T-cell (primary cell): ENCODE measurements around the gene NHS. TPM values are rescaled to one million over a fixed set of nuclear protein-coding genes. Genes with fewer than 3 reads are reported as not detected.

Source experiments
- ATAC-seq, 4 experiments: fragments of 200-7000 bp in 3 of 4; fragments of 150-1000 bp in 1 of 4; cut with Tn5 transposase; replicated peaks in 1 of 4; 1 replicate in 3 of 4; 2 replicates in 1 of 4; pipeline ENCODE4 v1.10.0; 2021; ENCODE audit warnings: moderate library complexity in 3 of 4, mild to moderate bottlenecking in 2 of 4, moderate number of reproducible peaks in 1 of 4
- CTCF ChIA-PET, 2 donors: fragments of 300-600 bp; sonication (Branson Sonifier 250); formaldehyde crosslinking; loops; one replicate each; lab custom pipeline; 2022; ENCODE audit warnings: antibody characterized with exemption in 2 of 2; lab: Charles Lee
- POLR2A ChIA-PET, 2 donors: fragments of 300-600 bp; sonication (Branson Sonifier 250); formaldehyde crosslinking; loops; one replicate each; lab custom pipeline; 2022; ENCODE audit warnings: antibody characterized with exemption in 2 of 2; lab: Charles Lee
- DNase-seq, 35 experiments: peaks; one replicate each; pipeline versions ENCODE4 v3.0.0 to v3.0.0-alpha.2; 2013 to 2023
- H3K27ac ChIP-seq: one replicate; pipeline ENCODE4 v1.5.1; 2013; ENCODE audit warnings: low read length
- H3K27me3 ChIP-seq, 2 experiments: replicated peaks in 1 of 2; 1 replicate in 1 of 2; 2 replicates in 1 of 2; pipeline versions ENCODE4 v1.6.1 to v1.7.0; 2013; ENCODE audit warnings: low read length in 1 of 2, mixed read lengths in 1 of 2; ENCODE audit not compliant: control insufficient read depth in 2 of 2, insufficient read depth in 2 of 2; ENCODE audit errors: extremely low read depth in 1 of 2
- H3K36me3 ChIP-seq, 2 donors: 1 replicate in 1 of 2; 2 replicates in 1 of 2; pipeline versions ENCODE4 v1.6.1 to v1.7.0; 2013; ENCODE audit warnings: low read length in 1 of 2; ENCODE audit not compliant: control insufficient read depth in 2 of 2, insufficient read depth in 1 of 2; ENCODE audit errors: extremely low read depth in 1 of 2
- H3K4me1 ChIP-seq, 2 experiments: 1 replicate in 1 of 2; 2 replicates in 1 of 2; pipeline versions ENCODE4 v1.6.1 to v1.7.0; 2013; ENCODE audit warnings: low read length in 2 of 2, mixed read lengths in 1 of 2; ENCODE audit not compliant: insufficient read depth in 2 of 2, control insufficient read depth in 1 of 2; ENCODE audit errors: extremely low read depth in 1 of 2
- H3K4me3 ChIP-seq, 2 donors: 1 replicate in 1 of 2; 2 replicates in 1 of 2; pipeline versions ENCODE4 v1.5.1 to v1.7.0; 2013; ENCODE audit warnings: mild to moderate bottlenecking in 2 of 2, low read length in 1 of 2, moderate library complexity in 1 of 2; ENCODE audit not compliant: control insufficient read depth in 1 of 2; ENCODE audit errors: extremely low read depth in 1 of 2
- H3K9me3 ChIP-seq: 2 replicates; pipeline ENCODE4 v1.7.0; 2013
- H3K27ac Mint-ChIP-seq, 2 donors: one replicate each; pipeline ENCODE4 v1.8.0; 2020 to 2021; ENCODE audit warnings: mild to moderate bottlenecking in 2 of 2, mixed read lengths in 2 of 2
- H3K27me3 Mint-ChIP-seq, 2 donors: one replicate each; pipeline ENCODE4 v1.8.0; 2021 to 2022; ENCODE audit warnings: mixed read lengths in 2 of 2
- H3K36me3 Mint-ChIP-seq: one replicate; pipeline ENCODE4 v1.8.0; 2021; ENCODE audit warnings: mixed read lengths
- H3K4me1 Mint-ChIP-seq, 3 donors: one replicate each; pipeline ENCODE4 v1.8.0; 2020 to 2022; ENCODE audit warnings: mixed read lengths in 3 of 3, mild to moderate bottlenecking in 1 of 3
- H3K4me3 Mint-ChIP-seq, 3 donors: one replicate each; pipeline ENCODE4 v1.8.0; 2020 to 2022; ENCODE audit warnings: mild to moderate bottlenecking in 3 of 3, mixed read lengths in 3 of 3, moderate library complexity in 3 of 3
- H3K9me3 Mint-ChIP-seq, 3 donors: one replicate each; pipeline ENCODE4 v1.8.0; 2020 to 2022; ENCODE audit warnings: mixed read lengths in 3 of 3
- WGBS: methylation state at CpG from one replicate; pipeline ENCODE4 v1.1.5; 2013; ENCODE audit warnings: missing lambda C conversion rate; ENCODE audit not compliant: insufficient coverage; 5-methylcytosine and 5-hydroxymethylcytosine counted together
- total RNA-seq, 35 experiments: library from RNA in 6 of 35; stranded (reverse) in 6 of 35; fragments of 120-200 nt in 1 of 35; gene quantifications; one replicate each; pipeline versions ENCODE4 v1.2.1 to v1.2.4 and lab custom pipeline; 2013 to 2026

Gene NHS
- total RNA-seq, 5 donors from 2014 or later (not counting 1 experiment from before 2014, with no cell fraction given) = 0.03 to 0.20 (median 0.11) TPM; not detected in 1

- Mint-ChIP-seq H3K4me1 (no peaks in the 10 kb centered on the region), H3K36me3 (no peaks in the 10 kb centered on the region), H3K27me3 (peaks cover 0 to 13% of the 10 kb centered on the region in 2 donors), H3K27ac (no peak overlapping the region), H3K4me3 (no peak overlapping the region), H3K9me3 (no peaks in the 10 kb centered on the region)
- CTCF ChIA-PET = interaction anchor here in 1 of 2 donors (0.8 kb wide), 1 partner anchor 26 kb away, joined by 3 read pairs; no protein-coding TSS in a partner anchor
- Histone ChIP-seq H3K36me3 (no peaks in the 10 kb centered on the region), H3K9me3 (no peaks in the 10 kb centered on the region), H3K4me1 (no peaks in the 10 kb centered on the region), H3K27me3 (no peaks in the 10 kb centered on the region), H3K27ac (no peak overlapping the region), H3K4me3 (no peak overlapping the region)
- ATAC-seq = no peak
- POLR2A ChIA-PET = no interaction called here
- no peak for DNase-seq
- 100% methylated on average over 1 of the region's 3 CpGs for WGBS
Measured at GRCh38 chrX:17531500-17531899, 156.5 kb downstream of the NHS start.

- ATAC-seq = no peak
Measured at GRCh38 chrX:17535229-17535628, 160.2 kb downstream of the NHS start.

GRCh38 chrX:17537723-17538243 is 162.8 kb downstream of the NHS start:
- peaks cover 0 to 9% of the 10 kb centered on the region in 2 donors for H3K27me3 Mint-ChIP-seq
- WGBS = 100% methylated on average over 2 of the region's 10 CpGs
- Histone ChIP-seq H3K4me1 (no peaks in the 10 kb centered on the region), H3K4me3 (no peak overlapping the region), H3K9me3 (no peaks in the 10 kb centered on the region), H3K27me3 (no peaks in the 10 kb centered on the region), H3K27ac (no peak overlapping the region), H3K36me3 (no peaks in the 10 kb centered on the region)
- no peak for DNase-seq
- ChIA-PET CTCF (interaction anchor here in 1 of 2 donors (0.6 kb wide), 1 partner anchor 76 kb away, joined by 3 read pairs; no protein-coding TSS in a partner anchor), POLR2A (interaction anchor here in 1 of 2 donors (0.8 kb wide), 1 partner anchor 1092 kb away, joined by 4 read pairs; no protein-coding TSS in a partner anchor)
- H3K9me3 Mint-ChIP-seq = no peaks in the 10 kb centered on the region
- no peak for ATAC-seq
- H3K27ac Mint-ChIP-seq = no peak overlapping the region
- no peaks in the 10 kb centered on the region for H3K4me1 Mint-ChIP-seq
- H3K36me3 Mint-ChIP-seq = no peaks in the 10 kb centered on the region
- no peak overlapping the region for H3K4me3 Mint-ChIP-seq

More at GRCh38 chrX:17535229-17535628, 160.2 kb downstream of the NHS start:
- peaks cover 0 to 19% of the 10 kb centered on the region in 2 donors for H3K27me3 Mint-ChIP-seq
- no peak overlapping the region for H3K27ac Mint-ChIP-seq
- POLR2A ChIA-PET = no interaction called here
- no peaks in the 10 kb centered on the region for H3K36me3 ChIP-seq
- no CpG with 5 or more reads among the region's 4 CpGs for WGBS
- no peak overlapping the region for H3K4me3 ChIP-seq
- no peak overlapping the region for H3K27ac ChIP-seq
- DNase-seq = peak in 18 of 35 experiments; percentile 1 to 45 (median 5)
- no peaks in the 10 kb centered on the region for H3K9me3 Mint-ChIP-seq
- CTCF ChIA-PET = interaction anchor here in 1 of 2 donors (0.7 kb wide), 1 partner anchor 54 kb away, joined by 3 read pairs; no protein-coding TSS in a partner anchor
- no peaks in the 10 kb centered on the region for H3K27me3 ChIP-seq
- H3K4me3 Mint-ChIP-seq = no peak overlapping the region
- no peaks in the 10 kb centered on the region for H3K4me1 Mint-ChIP-seq
- no peaks in the 10 kb centered on the region for H3K9me3 ChIP-seq
- no peaks in the 10 kb centered on the region for H3K4me1 ChIP-seq
- no peaks in the 10 kb centered on the region for H3K36me3 Mint-ChIP-seq

GRCh38 chrX:17542123-17542522 is 167.1 kb downstream of the NHS start:
- Mint-ChIP-seq H3K27ac (no peak overlapping the region), H3K36me3 (no peaks in the 10 kb centered on the region), H3K9me3 (no peaks in the 10 kb centered on the region), H3K27me3 (peaks cover 0 to 12% of the 10 kb centered on the region in 2 donors), H3K4me3 (no peak overlapping the region), H3K4me1 (no peaks in the 10 kb centered on the region)
- WGBS = 91% methylated on average over 1 of the region's 3 CpGs
- H3K4me1 ChIP-seq = no peaks in the 10 kb centered on the region
- CTCF ChIA-PET = no interaction called here
- no peaks in the 10 kb centered on the region for H3K9me3 ChIP-seq
- no peak for DNase-seq
- H3K4me3 ChIP-seq = no peak overlapping the region
- no peak for ATAC-seq
- H3K27me3 ChIP-seq = no peaks in the 10 kb centered on the region
- POLR2A ChIA-PET = no interaction called here
- H3K27ac ChIP-seq = no peak overlapping the region
- H3K36me3 ChIP-seq = no peaks in the 10 kb centered on the region

GRCh38 chrX:17544821-17545220 is 169.8 kb downstream of the NHS start:
- ChIA-PET POLR2A (no interaction called here), CTCF (no interaction called here)
- Mint-ChIP-seq H3K36me3 (no peaks in the 10 kb centered on the region), H3K4me1 (peaks cover 0 to 6% (median 0%) of the 10 kb centered on the region in 3 donors), H3K27me3 (peaks cover 0 to 11% of the 10 kb centered on the region in 2 donors), H3K9me3 (no peaks in the 10 kb centered on the region), H3K4me3 (no peak overlapping the region), H3K27ac (no peak overlapping the region)
- DNase-seq (no peak), ATAC-seq (no peak)
- Histone ChIP-seq H3K27me3 (no peaks in the 10 kb centered on the region), H3K36me3 (no peaks in the 10 kb centered on the region), H3K4me1 (peaks cover 0 to 5% of the 10 kb centered on the region in 2 experiments), H3K9me3 (no peaks in the 10 kb centered on the region), H3K27ac (no peak overlapping the region), H3K4me3 (no peak overlapping the region)
- 100% methylated on average over 1 of the region's 2 CpGs for WGBS

GRCh38 chrX:17546356-17546755 is 171.4 kb downstream of the NHS start:
- no peaks in the 10 kb centered on the region for H3K27me3 ChIP-seq
- no peaks in the 10 kb centered on the region for H3K9me3 Mint-ChIP-seq
- no peaks in the 10 kb centered on the region for H3K9me3 ChIP-seq
- WGBS = 100% methylated on average over 1 of the region's 2 CpGs
- CTCF ChIA-PET = no interaction called here
- H3K4me3 Mint-ChIP-seq = no peak overlapping the region
- peaks cover 0 to 5% of the 10 kb centered on the region in 2 experiments for H3K4me1 ChIP-seq
- no peak overlapping the region for H3K27ac ChIP-seq
- H3K27me3 Mint-ChIP-seq = peaks cover 0 to 11% of the 10 kb centered on the region in 2 donors
- H3K27ac Mint-ChIP-seq = no peak overlapping the region
- POLR2A ChIA-PET = no interaction called here
- peaks cover 0 to 6% (median 0%) of the 10 kb centered on the region in 3 donors for H3K4me1 Mint-ChIP-seq
- no peak overlapping the region for H3K4me3 ChIP-seq
- DNase-seq = no peak
- no peaks in the 10 kb centered on the region for H3K36me3 Mint-ChIP-seq
- no peaks in the 10 kb centered on the region for H3K36me3 ChIP-seq
- ATAC-seq = no peak
